HG03565 (cell line): Measurements from ENCODE around the gene SYT6.
"Not testable (repeated sequence)": the region's sequence is repeated elsewhere in the genome, so short reads cannot be mapped to it uniquely, and the experiment has no call there.

Experiments
- ATAC-seq: cut with Tn5 transposase; IDR thresholded peaks from one replicate; pipeline ENCODE4 v1.9.1; 2021; ENCODE audit warnings: mild to moderate bottlenecking, moderate library complexity; ENCODE audit not compliant: unreplicated experiment

The SYT6 gene

DNA sequence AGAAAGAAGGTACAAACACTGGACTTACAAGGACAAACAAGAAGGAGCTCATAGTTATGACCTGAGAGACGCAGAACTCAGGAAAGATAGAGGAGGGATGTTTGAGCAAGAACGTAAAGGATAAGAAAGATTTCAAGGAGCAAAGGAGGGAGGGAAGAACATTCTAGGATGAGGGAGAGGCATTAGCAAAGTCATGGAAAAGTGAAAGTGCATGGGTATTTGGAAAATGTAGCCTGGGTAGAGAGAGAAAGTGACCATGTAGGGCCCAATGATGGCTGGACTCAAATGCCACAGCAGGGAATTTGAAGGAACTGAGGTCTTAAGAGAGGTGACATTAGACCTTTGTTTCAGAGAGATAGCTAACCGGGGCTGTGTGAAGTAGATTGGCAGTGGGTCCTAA, 76.5 kb downstream of the SYT6 start:
- no peak for ATAC-seq

GRCh38 chr1:114076308-114076707, 77.4 kb downstream of the SYT6 start:
- no peak for ATAC-seq

- ATAC-seq: no peak
These were observed 78.0 kb downstream of the SYT6 start for GRCh38 chr1:114075546-114076242.

GRCh38 chr1:114075105-114075504, 78.6 kb downstream of the SYT6 start:
- ATAC-seq: no peak

GRCh38 chr1:114072246-114072645, 81.4 kb downstream of the SYT6 start:
- no peak for ATAC-seq

GRCh38 chr1:114069762-114070161, 83.9 kb downstream of the SYT6 start:
- ATAC-seq: not testable (repeated sequence)

- not testable (repeated sequence) for ATAC-seq
These were observed 85.0 kb downstream of the SYT6 start for GRCh38 chr1:114068684-114069083.

- ATAC-seq: not testable (repeated sequence)
These were observed 88.0 kb downstream of the SYT6 start for GRCh38 chr1:114065671-114066070.

DNA sequence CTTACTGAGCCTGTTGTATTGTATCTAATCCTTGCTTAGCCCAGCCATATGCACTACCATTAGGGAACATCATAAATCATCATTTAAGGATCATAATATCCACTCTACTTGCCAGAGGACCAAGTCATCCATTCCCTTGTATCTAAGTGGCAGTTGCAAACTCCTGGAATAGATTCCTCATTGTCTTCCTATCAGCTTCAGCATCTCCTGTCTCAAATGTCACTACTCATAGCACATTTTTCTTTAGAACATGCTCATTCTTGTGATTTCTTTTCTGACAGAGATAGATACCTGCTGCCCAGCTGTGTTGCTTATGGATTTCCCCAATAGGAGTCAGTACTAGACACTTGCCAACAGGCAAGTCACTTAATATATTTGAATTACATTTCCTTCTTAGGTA, 90.1 kb downstream of the SYT6 start:
- no peak for ATAC-seq

GRCh38 chr1:114062477-114063099, 91.1 kb downstream of the SYT6 start:
- no peak for ATAC-seq

DNA sequence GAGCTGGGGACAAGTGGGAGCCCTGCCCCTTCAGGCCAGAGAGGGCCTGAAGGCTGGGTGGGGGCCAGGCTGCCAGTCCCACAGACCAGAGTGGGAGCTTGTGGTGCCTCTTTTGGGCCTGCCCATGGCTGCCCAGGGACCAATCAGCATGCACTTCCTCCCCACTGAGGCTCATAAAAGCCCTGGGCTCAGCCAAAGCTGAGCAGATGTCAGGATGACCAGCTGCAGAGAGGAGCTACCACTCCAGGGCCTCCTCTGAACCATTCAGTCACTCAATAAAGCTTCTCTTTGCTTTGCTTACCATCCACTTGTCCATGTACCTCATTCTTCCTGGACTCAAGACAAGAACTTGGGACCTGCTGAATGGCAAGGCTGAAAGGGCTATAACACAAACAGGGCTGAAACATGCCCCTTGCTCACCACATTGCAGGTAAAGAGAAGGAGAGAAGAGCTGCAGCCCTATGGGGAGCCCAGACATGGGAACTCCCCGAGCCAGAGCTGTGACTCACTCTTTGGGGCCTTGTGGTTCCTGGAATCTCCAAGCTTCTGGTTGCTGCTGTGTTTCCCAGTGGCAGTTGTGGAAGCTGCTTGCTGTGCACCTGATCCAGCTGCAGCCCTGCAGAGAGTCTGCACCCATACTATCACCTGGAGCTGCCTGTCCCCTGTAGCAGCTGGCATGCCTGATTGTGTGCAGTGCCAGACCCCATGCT, 92.4 kb downstream of the SYT6 start:
- ATAC-seq: no peak

DNA sequence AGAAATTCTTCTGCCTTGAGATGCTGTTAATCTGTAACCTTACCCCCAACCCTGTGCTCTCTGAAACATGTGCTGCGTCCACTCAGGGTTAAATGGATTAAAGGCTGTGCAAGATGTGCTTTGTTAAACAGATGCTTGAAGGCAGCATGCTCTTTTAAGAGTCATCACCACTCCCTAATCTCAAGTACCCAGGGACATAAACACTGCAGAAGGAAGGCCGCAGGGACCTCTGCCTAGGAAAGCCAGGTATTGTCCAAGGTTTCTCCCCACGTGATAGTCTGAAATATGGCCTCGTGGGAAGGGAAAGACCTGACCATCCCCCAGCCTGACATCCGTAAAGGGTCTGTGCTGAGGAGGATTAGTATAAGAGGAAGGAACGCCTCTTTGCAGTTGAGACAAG, 95.4 kb downstream of the SYT6 start:
- not testable (repeated sequence) for ATAC-seq

DNA sequence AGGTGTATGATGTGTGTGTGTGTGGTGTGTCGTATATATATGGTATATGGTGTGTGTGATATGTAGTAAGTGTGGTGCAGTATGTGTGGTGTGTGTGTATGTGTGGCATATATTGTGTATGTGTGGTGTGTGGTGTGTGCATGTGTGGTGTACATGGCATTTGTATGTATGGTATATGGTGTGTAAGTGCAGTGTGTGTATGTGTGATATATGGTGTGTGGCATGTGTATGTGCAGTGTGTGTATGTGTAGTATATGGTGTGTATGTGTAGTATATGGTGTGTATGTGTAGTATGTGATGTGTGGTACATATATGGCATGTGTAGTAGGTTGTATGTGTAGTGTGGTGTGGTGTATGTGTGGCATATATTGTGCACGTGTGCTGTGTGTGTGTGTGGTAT, 99.5 kb downstream of the SYT6 start:
- no peak for ATAC-seq

DNA sequence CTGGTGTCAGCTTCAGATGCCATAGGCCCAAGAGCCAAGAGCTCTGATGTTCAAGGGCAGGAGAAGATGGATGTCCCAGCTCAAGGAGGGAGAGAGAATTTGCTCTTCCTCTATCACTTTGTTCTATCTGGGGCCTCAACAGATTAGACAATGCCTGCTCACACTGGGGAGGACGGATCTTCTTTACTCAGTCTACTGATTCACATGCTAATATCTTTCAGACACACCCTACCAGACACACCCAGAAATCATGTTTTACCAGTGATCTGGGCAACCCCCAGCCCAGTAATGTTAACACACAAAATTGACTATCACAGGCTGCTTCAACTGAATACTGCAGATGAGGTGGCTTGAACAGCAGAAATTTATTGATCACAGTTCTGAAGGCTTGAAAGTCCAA, 105.4 kb downstream of the SYT6 start:
- ATAC-seq: no peak

DNA sequence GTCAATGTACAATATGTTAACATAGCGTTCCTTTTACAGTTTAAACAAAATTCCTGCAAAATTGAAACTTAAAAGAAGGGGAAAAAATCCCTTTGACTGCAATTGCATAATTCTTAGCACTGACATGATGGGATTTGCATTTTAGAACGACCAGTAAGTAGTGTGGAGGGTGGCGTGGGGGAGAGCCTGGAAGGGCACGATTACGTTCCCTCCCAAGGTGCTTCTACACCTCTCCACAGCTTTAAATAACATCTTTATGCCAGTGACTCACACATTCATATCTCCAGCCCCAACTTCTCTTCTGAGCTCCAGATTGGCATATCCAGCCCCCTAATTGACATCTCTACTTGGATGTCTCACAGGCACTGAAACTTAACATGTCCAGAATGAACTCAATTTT, 110.1 kb downstream of the SYT6 start:
- ATAC-seq: no peak

DNA sequence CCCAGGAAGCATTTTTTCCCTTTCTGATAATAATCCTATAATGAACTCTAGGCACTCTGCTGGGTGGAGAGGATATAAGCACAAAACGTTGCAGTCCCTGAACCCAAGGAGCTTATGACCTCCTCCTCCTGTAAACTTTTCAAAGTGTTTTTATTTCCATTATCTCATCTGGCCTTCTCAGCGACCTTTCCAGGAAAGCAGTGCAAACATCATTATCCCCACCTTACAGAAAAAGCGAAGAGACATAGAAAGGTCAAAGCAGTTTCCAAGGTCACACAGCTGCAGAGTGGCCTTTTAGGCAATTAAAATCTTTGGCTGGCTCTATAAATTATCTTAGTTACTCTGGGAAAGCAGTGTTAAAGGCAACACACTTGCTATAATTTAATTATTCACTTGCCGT, 110.6 kb downstream of the SYT6 start:
- ATAC-seq: no peak

DNA sequence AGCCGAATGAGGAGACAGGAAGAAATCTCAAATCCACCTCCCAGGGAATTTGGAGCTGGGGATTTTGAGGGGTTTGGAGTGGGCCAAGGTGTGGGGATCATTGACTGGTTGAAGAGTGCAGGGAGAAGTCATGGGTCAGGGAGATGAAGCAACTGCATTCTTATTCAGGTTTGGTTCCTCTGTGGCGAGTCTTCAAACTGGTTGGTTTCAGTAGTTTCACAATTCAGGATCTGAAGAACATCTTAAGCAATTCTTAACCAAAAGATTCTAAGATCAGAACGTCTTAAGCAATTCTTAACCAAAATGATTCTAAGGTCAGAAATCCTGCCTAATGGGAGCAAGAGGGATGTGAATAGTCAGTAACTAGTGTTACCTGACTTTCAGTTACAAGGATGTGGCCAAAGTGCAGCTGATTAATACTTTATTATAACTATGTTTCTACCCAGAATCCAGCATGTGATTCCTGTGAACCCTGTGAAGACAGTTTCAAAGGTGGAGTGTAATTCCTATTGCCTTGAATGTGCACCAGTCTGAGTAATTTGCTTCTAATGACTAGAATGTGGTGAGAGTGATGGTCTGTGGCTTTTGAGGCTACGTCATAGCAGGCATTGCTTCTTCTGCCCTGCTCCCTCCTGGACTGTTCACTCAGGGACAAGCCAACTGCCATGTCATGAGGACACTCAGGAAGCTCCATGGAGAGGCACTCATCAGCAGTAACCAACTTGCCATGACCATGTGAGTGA, 113.2 kb downstream of the SYT6 start:
- no peak for ATAC-seq
